ENCODE measurements around the gene SALL3. TPM values are rescaled to one million over a fixed set of nuclear protein-coding genes. Genes with fewer than 3 reads are reported as not detected.

Gene SALL3
- total and polyA plus RNA-seq, 2 of the 8 experiments (the other 6 are each of a cell fraction or from before 2014, with no cell fraction given), result 10.5 to 46.4 TPM

- Histone ChIP-seq H3K4me1 (replicated peaks in 1 of 4; ENCODE audit: control insufficient read depth in 3 of 4, insufficient read depth in 4 of 4, low read length in 3 of 4) (peaks cover 2 to 21% (median 15%) of the 10 kb centered on the region in 4 experiments; a peak in 5 of 7 replicates), H3K56ac (replicated peaks; ENCODE audit: insufficient read length, low read depth, low read length) (no peak overlapping the region), H3K23ac (ENCODE audit: insufficient read length) (no peak overlapping the region), H2AFZ (ENCODE audit: low read length) (no peak overlapping the region), H4K8ac (ENCODE audit: extremely low read depth, insufficient read depth, low read length) (no peak overlapping the region), H2BK15ac (ENCODE audit: low read length) (no peak overlapping the region), H2BK5ac (ENCODE audit: low read depth, low read length) (no peak overlapping the region), H3K23me2 (ENCODE audit: low read depth, low read length) (no peaks in the 10 kb centered on the region), H3K27me3 (replicated peaks in 1 of 4; ENCODE audit: control insufficient read depth in 3 of 4, extremely low read depth in 1 of 4, insufficient read depth in 3 of 4, low read length in 3 of 4) (no peaks in the 10 kb centered on the region), H3K79me2 (ENCODE audit: control insufficient read depth in 1 of 2, insufficient read depth in 2 of 2, low read length in 2 of 2) (peaks cover 6 to 84% of the 10 kb centered on the region in 2 experiments), H3K27ac (ENCODE audit: low read depth, low read length) (no peak overlapping the region), H3K9me3 (ENCODE audit: insufficient read depth in 2 of 2, low read depth in 1 of 2, low read length in 1 of 2) (no peaks in the 10 kb centered on the region; a peak in 1 of 4 replicates), H4K5ac (ENCODE audit: insufficient read length, low read depth, low read length) (no peak overlapping the region), H3K18ac (ENCODE audit: extremely low read depth, low read length) (no peak overlapping the region), H3K4ac (replicated peaks; ENCODE audit: insufficient read length, low read depth, low read length) (no peak overlapping the region), H3K4me3 (ENCODE audit: extremely low read depth in 1 of 4, insufficient read depth in 2 of 4, low read depth in 3 of 4, low read length in 4 of 4) (no peak overlapping the region), H3K36me3 (ENCODE audit: control insufficient read depth in 2 of 4, insufficient read depth in 4 of 4, low read length in 3 of 4) (peaks cover 6 to 43% (median 28%) of the 10 kb centered on the region in 4 experiments; a peak in 7 of 8 replicates), H4K91ac (replicated peaks; ENCODE audit: insufficient read length, low read length) (no peak overlapping the region), H3K4me2 (ENCODE audit: insufficient read depth in 1 of 2, low read depth in 2 of 2, low read length in 2 of 2) (no peak overlapping the region), H2BK20ac (ENCODE audit: low read length) (no peak overlapping the region), H3K9ac (replicated peaks in 1 of 4; ENCODE audit: extremely low read depth in 1 of 4, low read depth in 3 of 4, low read length in 3 of 4) (no peak overlapping the region), H2AK5ac (ENCODE audit: low read depth, low read length) (no peak overlapping the region), H4K20me1 (replicated peaks in 1 of 2; ENCODE audit: control insufficient read depth in 1 of 2, insufficient read depth in 2 of 2, low read length in 2 of 2) (peaks cover 15 to 27% of the 10 kb centered on the region in 2 experiments), H2BK120ac (replicated peaks; ENCODE audit: low read depth, low read length) (no peak overlapping the region), H2BK12ac (ENCODE audit: low read depth, low read length) (no peak overlapping the region), H3K14ac (ENCODE audit: insufficient read length) (no peak overlapping the region), H3K79me1 (ENCODE audit: low read depth, low read length) (peaks cover 9% of the 10 kb centered on the region)
- WGBS, 2 experiments (ENCODE audit: extremely low coverage in 1 of 2, insufficient coverage in 1 of 2, insufficient read length in 1 of 2, insufficient replicate concordance in 2 of 2, low coverage in 1 of 2, low lambda C conversion rate in 2 of 2, missing lambda C conversion rate in 1 of 2), result 91% methylated on average over 13 of the region's 13 CpGs; no CpG with 5 or more reads in 1 of the 2 experiments
- FAIRE-seq (no peak), DNase-seq (ENCODE audit: low read depth in 1 of 2, low spot score in 2 of 2) (no peak)
- CTCF ChIA-PET (ENCODE audit: partially characterized antibody), result interaction anchor here (1.3 kb wide), 1 partner anchor 9 kb away, joined by 3 read pairs; no protein-coding TSS in a partner anchor
- POLR2A ChIA-PET (ENCODE audit: partially characterized antibody), result interaction anchor here (0.6 to 1.4 kb wide), 2 partner anchors 7 to 14 kb away, joined by 3 to 5 read pairs; no protein-coding TSS in a partner anchor
- TF ChIP-seq MAFK (IDR thresholded peaks at IDR 0.05; ENCODE audit: low read depth, low read length) (no peak), RFX5 (IDR thresholded peaks at IDR 0.05; ENCODE audit: borderline replicate concordance, low read depth, low read length) (no peak), ZNF274 (IDR thresholded peaks at IDR 0.05; ENCODE audit: borderline replicate concordance, extremely low read depth, low read length) (no peak), SRF (IDR thresholded peaks at IDR 0.05; ENCODE audit: low read depth, low read length) (no peak), CREB1 (IDR thresholded peaks at IDR 0.05) (no peak), SIX5 (IDR thresholded peaks at IDR 0.05; ENCODE audit: low read depth, low read length) (no peak), TAF1 (IDR thresholded peaks at IDR 0.05; ENCODE audit: low read depth, low read length) (no peak), RBBP5 (IDR thresholded peaks at IDR 0.05; ENCODE audit: borderline replicate concordance, low read depth, low read length) (no peak), ATF3 (IDR thresholded peaks at IDR 0.05; ENCODE audit: insufficient read depth, low read depth, low read length) (no peak), CHD2 (IDR thresholded peaks at IDR 0.05; ENCODE audit: low read length) (no peak), RNF2 (IDR thresholded peaks at IDR 0.05; ENCODE audit: borderline replicate concordance, low read depth, low read length, missing control alignments, poor library complexity, severe bottlenecking) (no peak), MAX (IDR thresholded peaks at IDR 0.05) (no peak)
- TF ChIP-seq, protein P1, sequence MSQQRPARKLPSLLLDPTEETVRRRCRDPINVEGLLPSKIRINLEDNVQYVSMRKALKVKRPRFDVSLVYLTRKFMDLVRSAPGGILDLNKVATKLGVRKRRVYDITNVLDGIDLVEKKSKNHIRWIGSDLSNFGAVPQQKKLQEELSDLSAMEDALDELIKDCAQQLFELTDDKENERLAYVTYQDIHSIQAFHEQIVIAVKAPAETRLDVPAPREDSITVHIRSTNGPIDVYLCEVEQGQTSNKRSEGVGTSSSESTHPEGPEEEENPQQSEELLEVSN (IDR thresholded peaks at IDR 0.05), result no peak
Observed at GRCh38 chr18:78991446-78991845, 11.8 kb downstream of the SALL3 start.

All from H1 (cell line).